PC-3 (cell line): ENCODE results near the gene PIGN. TPM values are rescaled to one million over a fixed set of nuclear protein-coding genes. Genes with fewer than 3 reads are reported as not detected.
"Not testable (repeated sequence)": the region's sequence is repeated elsewhere in the genome, so short reads cannot be mapped to it uniquely, and the experiment has no call there.

Experiments
- ATAC-seq: fragments of 200-7000 bp; cut with Tn5 transposase; 2 replicates; pipeline ENCODE4 v1.9.1; 2020; ENCODE audit warnings: mild to moderate bottlenecking, moderate library complexity
- BruUV-seq: library from RNA; stranded (reverse); fragments of 400-500 nt; replicated peaks from 2 replicates; lab custom pipeline; 2021; lab: Mats Ljungman, UMichigan
- CTCF ChIA-PET: fragments of 300-600 bp; sonication (Branson Sonifier 250); formaldehyde crosslinking; loops from one replicate; lab custom pipeline; 2022; ENCODE audit warnings: antibody characterized with exemption; lab: Charles Lee
- POLR2A ChIA-PET: fragments of 300-600 bp; sonication (Branson Sonifier 250); formaldehyde crosslinking; loops from one replicate; lab custom pipeline; 2022; ENCODE audit warnings: antibody characterized with exemption; ENCODE audit not compliant: unreplicated experiment; lab: Charles Lee
- DNase-seq: peaks from one replicate; pipeline ENCODE4 v3.0.0-alpha.2; 2015
- H2AFZ ChIP-seq: fragments of 300-600 bp; sonication (generic); 2 replicates; pipeline ENCODE4 v1.6.0; 2016; ENCODE audit warnings: antibody characterized with exemption, low read length
- H3F3A ChIP-seq: fragments of 300-600 bp; sonication (generic); one replicate; pipeline ENCODE4 v1.6.0; 2017; ENCODE audit warnings: antibody characterized with exemption, low read length, control low read depth, mild to moderate bottlenecking; ENCODE audit not compliant: unreplicated experiment
- H3K27ac ChIP-seq: fragments of 300-600 bp; sonication (generic); 2 replicates; pipeline ENCODE4 v1.5.1; 2016; ENCODE audit warnings: mild to moderate bottlenecking, low read length
- H3K27me3 ChIP-seq: fragments of 300-600 bp; sonication (generic); 2 replicates; pipeline ENCODE4 v1.6.1; 2016; ENCODE audit warnings: low read length, mixed read lengths
- H3K36me3 ChIP-seq: fragments of 300-600 bp; sonication (generic); 2 replicates; pipeline ENCODE4 v1.6.1; 2016; ENCODE audit warnings: low read depth, mixed run types, low read length, mixed read lengths
- H3K4me1 ChIP-seq: fragments of 300-600 bp; sonication (generic); 2 replicates; pipeline ENCODE4 v1.5.1; 2016; ENCODE audit warnings: low read length; ENCODE audit not compliant: insufficient read depth
- H3K4me2 ChIP-seq: fragments of 300-600 bp; sonication (generic); 2 replicates; pipeline ENCODE4 v1.6.0; 2016; ENCODE audit warnings: low read length
- H3K4me3 ChIP-seq: fragments of 300-600 bp; sonication (generic); 2 replicates; pipeline ENCODE4 v1.5.1; 2016; ENCODE audit warnings: mild to moderate bottlenecking, low read length, mixed read lengths
- H3K79me2 ChIP-seq: fragments of 300-600 bp; sonication (generic); 2 replicates; pipeline ENCODE4 v1.6.1; 2017; ENCODE audit warnings: low read length, mixed read lengths
- H3K9ac ChIP-seq: fragments of 300-600 bp; sonication (generic); 2 replicates; pipeline ENCODE4 v1.6.0; 2016; ENCODE audit warnings: mild to moderate bottlenecking, low read length
- H3K9me2 ChIP-seq: fragments of 300-600 bp; sonication (generic); replicated peaks from 2 replicates; pipeline ENCODE4 v1.6.1; 2016; ENCODE audit warnings: mixed run types, low read length, mixed read lengths
- H3K9me3 ChIP-seq: fragments of 300-600 bp; sonication (generic); 2 replicates; pipeline ENCODE4 v1.6.1; 2016; ENCODE audit warnings: low read length, mixed read lengths
- H4K20me1 ChIP-seq: fragments of 300-600 bp; sonication (generic); 2 replicates; pipeline ENCODE4 v1.6.1; 2016; ENCODE audit warnings: low read length, mixed read lengths
- EZH2 ChIP-seq: fragments of 300-600 bp; sonication (generic); IDR thresholded peaks from one replicate; pipeline ENCODE4 v1.6.1; 2017; ENCODE audit warnings: antibody characterized with exemption, mild to moderate bottlenecking, low read length; ENCODE audit not compliant: unreplicated experiment
- EZH2phosphoT487 ChIP-seq: fragments of 300-600 bp; sonication (generic); IDR thresholded peaks from 2 replicates; pipeline ENCODE4 v1.6.1; 2018; ENCODE audit warnings: mild to moderate bottlenecking, antibody characterized with exemption, low read length, borderline replicate concordance
- intact Hi-C: fragments of 100-400 bp; cut with micrococcal nuclease; formaldehyde crosslinking; loops from 2 replicates; pipeline ENCODE4 v1.9.0; 2023
- total RNA-seq: library from RNA; depleted of rRNA; stranded (reverse); fragments of >200 nt; gene quantifications from 2 replicates; pipeline ENCODE4 v1.2.3, GENCODE V29; 2014
- TF ChIP-seq, protein P1 (sequence below): fragments of 300-600 bp; sonication (generic); conservative IDR thresholded peaks from 2 replicates; pipeline ENCODE4 v1.5.1; 2017; ENCODE audit warnings: antibody characterized with exemption, low read depth, mild to moderate bottlenecking, low read length

PIGN gene
- total RNA-seq, 1 experiment from 2014 or later, result 22.7 TPM

DNA sequence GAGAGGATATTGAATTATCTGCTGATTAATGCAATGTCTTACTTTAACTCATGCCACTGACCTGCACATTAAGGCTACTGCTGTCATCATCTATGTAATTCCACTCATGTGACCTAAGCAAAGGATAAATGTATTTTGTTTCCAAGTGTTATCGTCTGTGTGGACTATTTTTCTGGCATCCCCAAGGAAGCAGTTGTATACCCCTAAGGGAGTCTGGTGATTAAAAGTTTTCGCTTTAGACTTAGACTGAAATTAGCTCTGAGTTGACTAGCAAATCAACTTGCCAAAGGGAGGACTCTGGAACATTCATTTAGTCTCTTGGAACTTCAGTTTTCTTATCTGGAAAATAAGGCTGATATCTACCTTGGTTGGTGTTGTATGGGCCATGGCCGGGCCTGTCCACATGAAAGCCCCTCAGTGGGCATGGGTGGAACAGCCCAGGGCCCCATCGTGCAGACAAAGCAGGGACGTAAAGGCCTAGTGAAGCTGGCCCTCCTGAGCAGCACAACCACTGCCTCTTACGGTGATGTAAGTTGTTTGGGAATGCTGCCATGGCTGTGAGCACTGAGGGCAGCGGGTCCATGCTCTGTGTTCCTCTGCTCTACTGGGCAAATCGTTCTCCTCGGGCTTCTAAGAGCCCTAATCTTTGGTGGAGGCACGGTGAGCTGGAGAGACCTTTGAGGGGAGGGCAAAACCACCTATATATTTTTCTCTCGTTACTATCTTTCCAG is 149.7 kb downstream of the PIGN start:
- Histone ChIP-seq H3K27me3 (no peaks in the 10 kb centered on the region), H3K9me2 (no peaks in the 10 kb centered on the region), H3K4me2 (no peak overlapping the region), H3K9ac (no peak overlapping the region), H3K4me1 (no peaks in the 10 kb centered on the region), H3K36me3 (no peaks in the 10 kb centered on the region), H2AFZ (no peak overlapping the region), H3K27ac (no peak overlapping the region), H3K79me2 (no peaks in the 10 kb centered on the region), H3K9me3 (no peaks in the 10 kb centered on the region), H3K4me3 (no peak overlapping the region), H4K20me1 (no peaks in the 10 kb centered on the region), H3F3A (no peaks in the 10 kb centered on the region)
- ChIA-PET CTCF (no interaction called here), POLR2A (no interaction called here)
- no peak for DNase-seq
- no peak for TF ChIP-seq EZH2phosphoT487
- TF ChIP-seq EZH2, result no peak
- TF ChIP-seq, protein P1, sequence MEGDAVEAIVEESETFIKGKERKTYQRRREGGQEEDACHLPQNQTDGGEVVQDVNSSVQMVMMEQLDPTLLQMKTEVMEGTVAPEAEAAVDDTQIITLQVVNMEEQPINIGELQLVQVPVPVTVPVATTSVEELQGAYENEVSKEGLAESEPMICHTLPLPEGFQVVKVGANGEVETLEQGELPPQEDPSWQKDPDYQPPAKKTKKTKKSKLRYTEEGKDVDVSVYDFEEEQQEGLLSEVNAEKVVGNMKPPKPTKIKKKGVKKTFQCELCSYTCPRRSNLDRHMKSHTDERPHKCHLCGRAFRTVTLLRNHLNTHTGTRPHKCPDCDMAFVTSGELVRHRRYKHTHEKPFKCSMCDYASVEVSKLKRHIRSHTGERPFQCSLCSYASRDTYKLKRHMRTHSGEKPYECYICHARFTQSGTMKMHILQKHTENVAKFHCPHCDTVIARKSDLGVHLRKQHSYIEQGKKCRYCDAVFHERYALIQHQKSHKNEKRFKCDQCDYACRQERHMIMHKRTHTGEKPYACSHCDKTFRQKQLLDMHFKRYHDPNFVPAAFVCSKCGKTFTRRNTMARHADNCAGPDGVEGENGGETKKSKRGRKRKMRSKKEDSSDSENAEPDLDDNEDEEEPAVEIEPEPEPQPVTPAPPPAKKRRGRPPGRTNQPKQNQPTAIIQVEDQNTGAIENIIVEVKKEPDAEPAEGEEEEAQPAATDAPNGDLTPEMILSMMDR, result no peak
- no peak for ATAC-seq
- intact Hi-C loops, result no loop called here
- BruUV-seq, result no TSS peak

GRCh38 chr18:62034286-62034685 is 152.6 kb downstream of the PIGN start:
- H3K9me2 ChIP-seq, H3K79me2 ChIP-seq, intact Hi-C loops, H3K27me3 ChIP-seq, CTCF ChIA-PET, H3K4me2 ChIP-seq, H4K20me1 ChIP-seq, H2AFZ ChIP-seq, H3K27ac ChIP-seq, H3F3A ChIP-seq, H3K4me1 ChIP-seq, BruUV-seq, POLR2A ChIA-PET, H3K9me3 ChIP-seq, DNase-seq, H3K36me3 ChIP-seq, H3K4me3 ChIP-seq, H3K9ac ChIP-seq, ATAC-seq: not testable (repeated sequence)

- H4K20me1 ChIP-seq, result no peaks in the 10 kb centered on the region
- BruUV-seq, result no TSS peak
- ATAC-seq, result no peak
- H3K79me2 ChIP-seq, result no peaks in the 10 kb centered on the region
- ChIA-PET CTCF (no interaction called here), POLR2A (no interaction called here)
- H3K27me3 ChIP-seq, result no peaks in the 10 kb centered on the region
- no peaks in the 10 kb centered on the region for H3K36me3 ChIP-seq
- intact Hi-C loops, result no loop called here
- no peak overlapping the region for H3K4me3 ChIP-seq
- TF ChIP-seq, protein P1, result no peak
- TF ChIP-seq EZH2, result no peak
- no peak for TF ChIP-seq EZH2phosphoT487
- H3K9me2 ChIP-seq, result no peaks in the 10 kb centered on the region
- H3K4me1 ChIP-seq, result no peaks in the 10 kb centered on the region
- no peak for DNase-seq
- H2AFZ ChIP-seq, result no peak overlapping the region
- H3K27ac ChIP-seq, result no peak overlapping the region
- H3K9ac ChIP-seq, result no peak overlapping the region
- H3K9me3 ChIP-seq, result no peaks in the 10 kb centered on the region
- no peaks in the 10 kb centered on the region for H3F3A ChIP-seq
- H3K4me2 ChIP-seq, result no peak overlapping the region
Measured at GRCh38 chr18:62033756-62034155, 153.1 kb downstream of the PIGN start.
